ENCODE data around the gene FBXW11. TPM values are rescaled to one million over a fixed set of nuclear protein-coding genes. Genes with fewer than 3 reads are reported as not detected.

FBXW11 gene
- polyA plus RNA-seq, 1 experiment = 77.1 TPM

GRCh38 chr5:172052450-172053236, 46.2 kb upstream of the FBXW11 start:
- ChIA-PET POLR2A (no interaction called here), CTCF (interaction anchor here (1.0 to 3.0 kb wide), 4 partner anchors 12 to 239 kb away, joined by 3 to 16 read pairs (median 4); no protein-coding TSS in a partner anchor)
- no peak overlapping the region for H3K27ac ChIP-seq (ENCODE audit: low read depth, low read length)
- no peaks in the 10 kb centered on the region for H3K27me3 ChIP-seq (ENCODE audit: control insufficient read depth, insufficient read depth, low read length)
- peak; percentile 30 for DNase-seq (ENCODE audit: low read depth, low spot score)
- H3K4me3 ChIP-seq (ENCODE audit: low read depth, low read length) = no peak overlapping the region
- H3K9me3 ChIP-seq (ENCODE audit: control insufficient read depth, insufficient read depth, low read length) = no peaks in the 10 kb centered on the region
- TF ChIP-seq CTCF (IDR thresholded peaks at IDR 0.05; ENCODE audit: low read depth, low read length) = peak; percentile 40

DNA sequence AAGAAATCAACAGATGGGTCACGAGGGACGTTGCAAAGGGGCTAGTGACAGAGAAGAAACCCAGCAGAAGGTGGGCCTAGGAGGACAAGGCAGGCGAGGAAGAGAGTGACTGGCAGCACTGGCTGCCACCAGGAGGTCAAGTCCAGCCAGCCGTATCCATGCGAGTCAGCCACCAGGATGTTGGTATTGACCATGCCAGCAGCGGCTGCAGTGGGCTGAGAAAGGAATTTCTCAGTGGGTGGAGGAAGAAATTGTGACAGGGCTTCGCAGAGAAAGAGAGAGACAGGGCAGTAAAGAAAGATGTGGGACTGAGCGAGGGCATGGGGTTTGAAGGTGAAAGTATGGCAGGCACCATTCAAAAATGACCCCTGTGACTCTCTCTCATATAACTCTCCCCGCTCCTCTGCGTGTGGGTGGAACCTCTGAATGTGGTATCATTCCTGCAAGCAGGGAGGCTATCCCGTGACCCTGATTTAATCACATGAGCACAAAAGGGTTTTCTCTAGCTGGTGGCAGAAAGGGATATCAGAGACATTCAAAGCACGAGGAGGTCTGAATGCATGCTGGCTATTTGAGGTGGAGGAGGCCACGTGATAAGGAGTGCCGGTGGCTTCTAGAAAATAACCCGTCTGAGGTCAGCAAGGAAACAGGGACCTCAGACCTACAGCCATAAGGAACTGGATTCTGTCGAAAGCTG, 45.4 kb upstream of the FBXW11 start:
- no peak for TF ChIP-seq CTCF (IDR thresholded peaks at IDR 0.05; ENCODE audit: low read depth, low read length)
- ChIA-PET CTCF (interaction anchor here (1.0 to 3.0 kb wide), 4 partner anchors 11 to 240 kb away, joined by 3 to 16 read pairs (median 4); no protein-coding TSS in a partner anchor), POLR2A (no interaction called here)
- Histone ChIP-seq H3K9me3 (ENCODE audit: control insufficient read depth, insufficient read depth, low read length) (no peaks in the 10 kb centered on the region), H3K4me3 (ENCODE audit: low read depth, low read length) (no peak overlapping the region), H3K27ac (ENCODE audit: low read depth, low read length) (no peak overlapping the region), H3K27me3 (ENCODE audit: control insufficient read depth, insufficient read depth, low read length) (no peaks in the 10 kb centered on the region)
- DNase-seq (ENCODE audit: low read depth, low spot score) = no peak

DNA sequence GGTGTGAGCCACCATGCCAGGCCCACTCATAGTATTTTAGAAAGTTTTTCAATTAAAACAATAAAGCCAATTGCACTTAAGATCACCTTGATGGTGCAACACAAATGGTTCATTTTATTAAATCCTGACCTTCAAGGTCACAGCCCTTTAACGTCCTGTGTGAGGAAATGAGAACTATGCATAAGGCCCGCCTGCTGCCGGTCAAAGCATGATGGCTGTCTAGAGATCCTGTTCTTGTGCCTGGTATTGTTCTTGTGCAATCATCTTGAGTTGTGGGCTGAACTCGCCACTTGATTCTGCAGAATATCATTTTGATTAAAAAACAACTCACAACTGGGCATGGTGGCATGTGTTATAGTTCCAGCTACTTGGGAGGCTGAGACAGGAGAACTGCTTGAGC, 43.6 kb upstream of the FBXW11 start:
- POLR2A ChIA-PET = no interaction called here
- H3K27ac ChIP-seq (ENCODE audit: low read depth, low read length) = no peak overlapping the region
- CTCF ChIA-PET = interaction anchor here (0.6 to 1.6 kb wide), 6 partner anchors 9 to 886 kb away, joined by 3 to 5 read pairs (median 4); no protein-coding TSS in a partner anchor
- no peak for DNase-seq (ENCODE audit: low read depth, low spot score)
- H3K4me3 ChIP-seq (ENCODE audit: low read depth, low read length) = no peak overlapping the region
- no peak for TF ChIP-seq CTCF (IDR thresholded peaks at IDR 0.05; ENCODE audit: low read depth, low read length)
- H3K9me3 ChIP-seq (ENCODE audit: control insufficient read depth, insufficient read depth, low read length) = no peaks in the 10 kb centered on the region
- no peaks in the 10 kb centered on the region for H3K27me3 ChIP-seq (ENCODE audit: control insufficient read depth, insufficient read depth, low read length)

DNA sequence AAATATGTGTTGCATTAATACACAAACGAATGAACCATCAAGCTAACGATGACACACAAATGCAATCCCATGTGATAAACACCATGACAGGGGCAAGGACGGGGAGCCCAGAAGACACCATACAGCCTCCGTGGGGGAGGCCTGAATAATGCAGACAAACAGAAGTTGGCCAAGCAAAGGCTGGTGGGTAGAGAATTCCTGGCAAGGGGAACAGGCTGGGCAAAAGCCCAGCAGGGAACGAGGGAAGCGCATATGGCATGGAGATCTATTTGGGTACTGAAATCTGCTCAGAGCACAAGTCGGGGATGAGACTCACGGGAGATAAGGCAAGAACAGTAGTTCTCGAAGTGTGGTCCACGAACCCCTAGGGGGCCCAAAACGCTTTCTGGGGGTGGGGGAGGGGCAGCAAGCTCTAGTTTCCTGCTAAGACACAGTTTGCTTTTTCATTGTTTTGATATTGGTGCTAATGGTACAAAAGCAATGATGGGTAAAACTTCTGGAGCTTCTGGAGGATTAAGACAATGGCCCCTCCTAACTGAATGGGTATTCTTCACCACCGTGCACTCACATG, 42.9 kb upstream of the FBXW11 start:
- POLR2A ChIA-PET = no interaction called here
- Histone ChIP-seq H3K4me3 (ENCODE audit: low read depth, low read length) (no peak overlapping the region), H3K27me3 (ENCODE audit: control insufficient read depth, insufficient read depth, low read length) (no peaks in the 10 kb centered on the region), H3K9me3 (ENCODE audit: control insufficient read depth, insufficient read depth, low read length) (no peaks in the 10 kb centered on the region), H3K27ac (ENCODE audit: low read depth, low read length) (no peak overlapping the region)
- DNase-seq (ENCODE audit: low read depth, low spot score) = no peak
- CTCF ChIA-PET = interaction anchor here (1.5 kb wide), 1 partner anchor 138 kb away, joined by 5 read pairs; no protein-coding TSS in a partner anchor
- TF ChIP-seq CTCF (IDR thresholded peaks at IDR 0.05; ENCODE audit: low read depth, low read length) = no peak

All from AG04450 (cell line).